GM12875 (cell line): Measurements from ENCODE around the gene RAD23A.

ENCODE experiments used
- H3K4me3 ChIP-seq: one replicate; pipeline ENCODE4 v1.5.1; 2011; ENCODE audit warnings: low read depth, low read length, control low read depth
- TF ChIP-seq, protein P1 (sequence below): IDR thresholded peaks from 2 replicates; pipeline ENCODE4 v1.5.1; 2011; ENCODE audit warnings: low read depth, mild to moderate bottlenecking, control low read depth, inconsistent platforms, low read length, moderate library complexity, borderline replicate concordance; ENCODE audit not compliant: insufficient read depth

RAD23A gene

DNA sequence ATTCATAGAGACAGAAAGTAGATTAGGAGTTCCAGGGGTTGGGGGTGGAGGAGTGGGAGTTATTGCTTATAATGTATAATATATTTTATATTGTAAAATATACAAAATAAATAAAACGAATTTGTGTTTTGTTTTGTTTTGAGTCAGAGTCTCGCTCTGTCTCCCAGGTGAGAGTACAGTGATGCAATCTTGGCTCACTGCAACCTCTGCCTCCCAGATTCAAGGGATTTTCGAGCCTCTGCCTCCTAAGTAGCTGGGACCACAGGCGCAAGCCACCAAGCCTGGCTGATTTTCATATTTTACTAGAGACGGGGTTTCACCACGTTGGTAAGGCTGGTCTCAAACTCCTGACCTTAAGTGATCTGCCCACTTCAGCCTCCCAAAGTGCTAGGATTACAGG lies 13.8 kb downstream of the RAD23A start:
- no peak overlapping the region for H3K4me3 ChIP-seq
- TF ChIP-seq, protein P1, sequence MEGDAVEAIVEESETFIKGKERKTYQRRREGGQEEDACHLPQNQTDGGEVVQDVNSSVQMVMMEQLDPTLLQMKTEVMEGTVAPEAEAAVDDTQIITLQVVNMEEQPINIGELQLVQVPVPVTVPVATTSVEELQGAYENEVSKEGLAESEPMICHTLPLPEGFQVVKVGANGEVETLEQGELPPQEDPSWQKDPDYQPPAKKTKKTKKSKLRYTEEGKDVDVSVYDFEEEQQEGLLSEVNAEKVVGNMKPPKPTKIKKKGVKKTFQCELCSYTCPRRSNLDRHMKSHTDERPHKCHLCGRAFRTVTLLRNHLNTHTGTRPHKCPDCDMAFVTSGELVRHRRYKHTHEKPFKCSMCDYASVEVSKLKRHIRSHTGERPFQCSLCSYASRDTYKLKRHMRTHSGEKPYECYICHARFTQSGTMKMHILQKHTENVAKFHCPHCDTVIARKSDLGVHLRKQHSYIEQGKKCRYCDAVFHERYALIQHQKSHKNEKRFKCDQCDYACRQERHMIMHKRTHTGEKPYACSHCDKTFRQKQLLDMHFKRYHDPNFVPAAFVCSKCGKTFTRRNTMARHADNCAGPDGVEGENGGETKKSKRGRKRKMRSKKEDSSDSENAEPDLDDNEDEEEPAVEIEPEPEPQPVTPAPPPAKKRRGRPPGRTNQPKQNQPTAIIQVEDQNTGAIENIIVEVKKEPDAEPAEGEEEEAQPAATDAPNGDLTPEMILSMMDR = no peak

DNA sequence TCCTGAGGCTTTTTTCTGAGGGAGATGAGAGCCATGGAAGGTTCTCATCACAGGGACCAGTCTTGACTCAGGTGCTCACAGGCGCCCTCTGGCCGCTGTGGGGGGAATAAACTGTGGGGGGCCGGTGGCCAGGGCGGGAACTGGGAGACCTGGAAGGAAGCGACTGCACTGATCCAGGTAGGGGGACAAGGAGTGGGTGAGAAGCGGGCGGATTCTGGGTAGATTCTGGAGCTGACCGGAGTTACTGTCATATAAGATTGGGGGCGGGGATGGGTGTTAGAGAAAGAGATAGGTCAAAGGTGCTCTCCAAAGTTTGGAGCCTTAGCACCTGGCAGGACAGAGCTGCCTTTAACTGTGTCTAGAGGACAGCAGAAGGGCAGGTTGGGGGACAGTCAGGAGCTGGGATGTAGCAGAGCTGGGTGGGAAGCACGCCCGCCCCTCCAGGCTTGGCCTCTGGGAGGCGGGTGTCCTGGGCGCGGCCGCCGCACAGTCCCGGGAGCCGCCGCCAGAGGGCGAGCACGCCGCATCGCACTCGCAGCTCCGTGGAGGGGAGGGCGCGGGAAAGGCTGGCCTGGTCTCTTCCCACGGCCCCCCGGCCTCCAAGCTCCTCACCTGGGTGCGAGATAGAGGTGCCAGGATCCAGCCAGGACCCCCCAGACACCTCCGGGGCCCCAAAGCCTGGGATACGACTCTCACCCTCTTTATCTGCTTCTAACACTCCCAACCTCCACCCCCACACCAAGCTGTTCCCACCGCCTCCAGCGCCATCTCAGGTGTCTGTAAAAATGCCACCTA lies 19.6 kb downstream of the RAD23A start:
- TF ChIP-seq, protein P1 = peak; percentile 100

DNA sequence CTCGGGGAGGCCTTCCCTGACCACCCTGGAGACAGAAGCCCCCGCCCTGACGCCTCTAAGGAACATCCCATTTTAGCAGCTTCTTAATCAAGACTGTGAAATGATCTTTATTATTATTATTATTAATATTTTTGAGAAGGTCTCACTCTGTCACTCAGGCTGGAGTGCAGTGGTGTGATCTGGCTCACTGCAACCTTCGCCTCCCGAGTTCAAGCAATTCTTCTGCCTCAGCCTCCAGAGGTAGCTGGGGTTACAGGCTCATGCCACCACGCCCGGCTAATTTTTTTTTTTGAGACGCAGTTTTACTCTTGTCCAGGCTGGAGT lies 20.1 kb downstream of the RAD23A start:
- TF ChIP-seq, protein P1 = no peak
- H3K4me3 ChIP-seq = no peak overlapping the region

More for the DNA sequence above, 19.6 kb downstream of the RAD23A start:
- peak overlapping the region; percentile 51 for H3K4me3 ChIP-seq

DNA sequence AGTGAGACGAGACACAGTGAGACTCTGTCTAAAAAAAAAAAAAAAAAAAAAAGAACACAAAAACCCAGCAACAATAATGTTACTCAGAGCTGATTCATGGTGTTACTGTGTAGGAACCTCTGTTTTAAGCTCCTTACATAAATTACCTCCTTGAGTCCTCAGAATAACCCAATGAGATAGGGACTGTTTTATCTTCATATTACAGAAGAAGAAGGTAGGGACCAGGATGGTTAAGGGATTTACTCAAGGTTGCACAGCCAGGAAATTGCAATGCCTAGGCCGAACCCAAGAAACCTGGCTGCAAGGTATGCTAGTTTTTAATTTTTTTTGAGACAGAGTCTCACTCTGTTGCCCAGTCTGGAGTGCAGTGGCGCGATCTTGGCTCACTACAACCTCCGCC lies 22.2 kb downstream of the RAD23A start:
- H3K4me3 ChIP-seq = no peak overlapping the region
- TF ChIP-seq, protein P1 = no peak

DNA sequence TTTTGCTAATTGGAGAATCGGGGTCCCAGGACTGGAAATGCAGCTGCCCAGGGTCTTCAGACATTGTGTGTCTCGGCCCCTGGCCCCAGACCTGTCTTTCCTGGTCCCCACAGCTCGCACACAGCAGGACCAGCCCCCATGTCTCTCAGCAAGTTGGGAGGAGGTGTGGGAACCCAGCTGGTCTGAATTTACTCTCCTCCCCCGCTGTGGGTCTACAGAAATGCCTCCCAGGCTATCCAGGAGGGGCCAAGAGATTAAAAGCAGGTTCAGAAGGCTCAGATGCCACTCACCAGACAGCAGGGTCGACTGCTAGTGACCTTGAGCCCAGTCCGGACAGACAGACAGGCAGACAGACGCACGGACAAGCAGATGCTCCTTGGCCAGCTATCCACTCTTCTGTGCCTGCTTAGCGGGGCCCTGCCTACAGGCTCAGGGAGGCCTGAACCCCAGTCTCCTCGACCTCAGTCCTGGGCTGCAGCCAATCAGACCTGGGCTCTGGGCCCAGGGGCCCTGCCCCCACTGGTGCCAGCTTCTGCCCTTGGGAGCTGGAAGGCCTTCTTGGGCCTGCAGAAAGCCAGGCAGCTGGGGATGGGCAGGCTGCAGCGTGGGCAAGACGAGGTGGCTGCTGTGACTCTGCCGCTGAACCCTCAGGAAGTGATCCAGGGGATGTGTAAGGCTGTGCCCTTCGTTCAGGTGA lies 23.8 kb downstream of the RAD23A start, which contains the start of gene DAND5:
DAND5 (plus strand) TSS at position 285 of the 697 bp plus-strand sequence; CDS start at position 370, 85 bp downstream.
- TF ChIP-seq, protein P1 = no peak
- no peak within 1 kb of the TSS for H3K4me3 ChIP-seq

DNA sequence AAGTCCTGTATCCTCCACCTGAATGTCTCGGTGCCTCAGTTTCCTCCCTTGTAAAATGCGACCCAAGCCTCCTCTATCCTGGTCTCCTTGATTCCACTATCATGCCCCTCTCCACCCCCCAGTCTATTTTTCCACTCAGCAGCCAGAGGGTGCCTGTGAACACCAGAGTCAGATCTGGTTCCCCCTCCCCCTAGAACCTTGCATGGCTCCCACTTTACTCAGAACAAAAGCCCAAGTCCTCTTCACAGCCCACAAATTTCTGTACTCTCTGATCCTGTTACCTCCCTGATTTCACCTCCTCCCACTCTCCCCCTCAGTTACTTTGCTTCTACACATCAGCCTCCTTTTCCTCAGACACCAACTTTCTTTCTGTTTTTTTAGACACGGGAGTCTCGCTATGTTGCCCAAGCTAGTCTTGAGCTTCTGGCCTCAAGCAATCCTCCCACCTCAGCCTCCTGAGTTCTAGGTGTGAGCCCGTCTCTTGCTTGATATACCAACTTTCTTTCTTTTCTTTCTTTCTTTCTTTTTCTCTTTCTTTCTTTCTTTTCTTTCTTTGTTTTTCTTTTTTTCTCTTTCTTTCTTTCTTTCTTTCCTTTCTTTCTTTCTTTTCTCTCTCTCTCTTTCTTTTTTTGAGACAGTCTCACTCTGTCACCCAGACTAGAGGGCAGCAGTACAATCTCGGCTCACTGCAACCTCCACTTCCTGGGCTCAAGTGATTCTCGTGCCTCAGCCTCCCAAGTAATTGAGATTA lies 24.6 kb downstream of the RAD23A start:
- TF ChIP-seq, protein P1 = no peak
- no peak overlapping the region for H3K4me3 ChIP-seq
